ENCODE measurements around the gene CEP170. TPM values are rescaled to one million over a fixed set of nuclear protein-coding genes. Genes with fewer than 3 reads are reported as not detected.

CEP170 gene
- total RNA-seq, 1 experiment from 2014 or later: 97.7 TPM

DNA sequence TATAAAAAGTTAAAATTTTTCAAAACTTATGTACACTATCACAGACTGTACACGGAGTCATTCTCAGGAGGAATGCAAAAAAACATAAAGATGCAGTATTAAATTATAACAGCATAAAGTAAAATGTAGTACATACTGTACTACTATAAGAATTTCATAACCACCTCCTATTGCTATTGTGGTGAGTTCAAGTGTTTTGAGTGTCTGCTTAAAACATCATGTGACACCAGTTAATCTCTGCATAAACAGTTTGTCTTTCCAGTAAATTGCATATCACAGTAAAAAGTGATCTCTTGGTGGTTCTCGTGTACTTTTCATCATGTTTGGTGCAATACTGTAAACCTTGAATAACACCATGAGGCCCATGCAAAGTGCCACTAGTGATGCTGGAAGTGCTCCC lies 46.0 kb upstream of the CEP170 start:
- H3K9me3 Mint-ChIP-seq: peaks cover 0 to 3% of the 10 kb centered on the region in 2 experiments; a peak in 2 of 5 replicates
- TF ChIP-seq, protein P1, sequence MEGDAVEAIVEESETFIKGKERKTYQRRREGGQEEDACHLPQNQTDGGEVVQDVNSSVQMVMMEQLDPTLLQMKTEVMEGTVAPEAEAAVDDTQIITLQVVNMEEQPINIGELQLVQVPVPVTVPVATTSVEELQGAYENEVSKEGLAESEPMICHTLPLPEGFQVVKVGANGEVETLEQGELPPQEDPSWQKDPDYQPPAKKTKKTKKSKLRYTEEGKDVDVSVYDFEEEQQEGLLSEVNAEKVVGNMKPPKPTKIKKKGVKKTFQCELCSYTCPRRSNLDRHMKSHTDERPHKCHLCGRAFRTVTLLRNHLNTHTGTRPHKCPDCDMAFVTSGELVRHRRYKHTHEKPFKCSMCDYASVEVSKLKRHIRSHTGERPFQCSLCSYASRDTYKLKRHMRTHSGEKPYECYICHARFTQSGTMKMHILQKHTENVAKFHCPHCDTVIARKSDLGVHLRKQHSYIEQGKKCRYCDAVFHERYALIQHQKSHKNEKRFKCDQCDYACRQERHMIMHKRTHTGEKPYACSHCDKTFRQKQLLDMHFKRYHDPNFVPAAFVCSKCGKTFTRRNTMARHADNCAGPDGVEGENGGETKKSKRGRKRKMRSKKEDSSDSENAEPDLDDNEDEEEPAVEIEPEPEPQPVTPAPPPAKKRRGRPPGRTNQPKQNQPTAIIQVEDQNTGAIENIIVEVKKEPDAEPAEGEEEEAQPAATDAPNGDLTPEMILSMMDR (conservative IDR thresholded peaks at IDR 0.05): no peak
- Histone ChIP-seq H3K9ac (ENCODE audit: extremely low read depth, insufficient read length, low read length) (no peak overlapping the region), H3K23ac (ENCODE audit: insufficient read length, low read depth, low read length) (no peak overlapping the region), H3K27ac (ENCODE audit: insufficient read length, low read depth, low read length) (no peak overlapping the region), H3K27me3 (ENCODE audit: insufficient read depth, low read length) (no peaks in the 10 kb centered on the region), H3K4me1 (ENCODE audit: insufficient read depth, low read length) (no peaks in the 10 kb centered on the region), H4K20me1 (ENCODE audit: control insufficient read depth, insufficient read depth, insufficient read length) (no peaks in the 10 kb centered on the region), H3K14ac (ENCODE audit: insufficient read depth, low read length) (no peak overlapping the region), H3K4ac (ENCODE audit: low read depth, low read length) (no peak overlapping the region), H2BK15ac (ENCODE audit: low read depth, low read length) (no peak overlapping the region), H3K4me2 (ENCODE audit: insufficient read depth, insufficient read length, low read length) (no peak overlapping the region), H4K5ac (ENCODE audit: insufficient read length, low read depth, low read length) (no peak overlapping the region), H2AFZ (ENCODE audit: low read length) (no peak overlapping the region), H3K18ac (ENCODE audit: insufficient read length, low read depth, low read length) (no peak overlapping the region), H3K23me2 (ENCODE audit: insufficient read length, low read depth, low read length, poor library complexity, severe bottlenecking) (no peaks in the 10 kb centered on the region), H3K56ac (ENCODE audit: insufficient read length, low read depth, low read length) (no peak overlapping the region), H2BK12ac (ENCODE audit: insufficient read length, low read depth, low read length) (no peak overlapping the region), H3T11ph (ENCODE audit: low read length) (no peak overlapping the region), H2AK5ac (ENCODE audit: insufficient read length, low read length) (no peak overlapping the region), H3K79me1 (ENCODE audit: insufficient read depth, low read depth, low read length, poor library complexity, severe bottlenecking) (no peaks in the 10 kb centered on the region), H2BK120ac (ENCODE audit: low read depth, low read length, poor library complexity, severe bottlenecking) (no peak overlapping the region), H2BK5ac (ENCODE audit: insufficient read length, low read length) (no peak overlapping the region), H4K91ac (ENCODE audit: insufficient read length, low read depth, low read length) (no peak overlapping the region), H3K9me3 (ENCODE audit: control insufficient read depth, low read depth, low read length) (no peaks in the 10 kb centered on the region), H4K8ac (replicated peaks; ENCODE audit: insufficient read length, low read depth, low read length) (no peak overlapping the region), H3K79me2 (ENCODE audit: insufficient read depth, low read length) (no peaks in the 10 kb centered on the region), H2BK20ac (ENCODE audit: low read depth, low read length, poor library complexity, severe bottlenecking) (no peak overlapping the region)
- DNase-seq: no peak
- no peaks in the 10 kb centered on the region for H3K27me3 Mint-ChIP-seq (ENCODE audit: low read depth)
- peaks cover 0 to 6% (median 4%) of the 10 kb centered on the region in 3 experiments; a peak in 4 of 7 replicates for H3K36me3 Mint-ChIP-seq (ENCODE audit: insufficient read depth in 1 of 3, low read depth in 3 of 3)
- WGBS (ENCODE audit: extremely low coverage, insufficient read length, low lambda C conversion rate): no CpG with 5 or more reads among the region's 2 CpGs
- H3K27ac Mint-ChIP-seq: no peak overlapping the region
- no peak overlapping the region for H3K4me3 Mint-ChIP-seq
- H3K4me1 Mint-ChIP-seq: no peaks in the 10 kb centered on the region
